Measurements from ENCODE around the gene CNTN4.

CNTN4 gene

DNA sequence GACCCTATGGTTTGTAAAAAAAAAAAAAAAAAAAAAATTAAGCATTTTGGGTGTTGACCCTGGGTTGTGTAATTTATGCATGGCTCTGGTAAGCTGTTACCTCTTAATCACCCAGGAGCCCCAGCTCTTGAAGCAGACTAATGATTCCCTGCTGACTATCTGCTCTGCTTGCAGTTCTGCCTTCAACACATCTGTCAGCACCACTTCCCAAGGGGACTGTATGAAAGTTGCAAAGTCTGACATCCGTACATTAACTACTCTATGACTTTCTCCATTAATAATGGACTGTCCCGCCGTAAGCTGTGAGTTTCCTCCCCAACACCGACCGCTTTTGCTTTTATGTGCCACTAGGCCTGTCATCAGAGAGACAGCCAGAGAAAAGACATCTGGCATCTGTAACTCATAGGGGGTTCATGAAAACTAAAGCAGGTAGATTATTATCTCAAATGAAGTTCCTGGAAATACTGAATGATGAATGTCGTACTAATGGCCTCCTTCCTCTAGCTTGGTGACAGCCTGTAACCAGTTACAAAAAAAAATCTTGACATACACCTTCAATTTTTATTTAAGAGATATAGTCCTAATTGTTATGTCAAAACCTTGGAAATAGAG lies 740.0 kb downstream of the CNTN4 start:
- ChIA-PET CTCF (no interaction called here), POLR2A (no interaction called here)
- TF ChIP-seq LEF1 (IDR thresholded peaks at IDR 0.05; ENCODE audit: borderline replicate concordance): no peak
- no peak for TF ChIP-seq FOXK2 (IDR thresholded peaks at IDR 0.05)
- TF ChIP-seq, protein P1, sequence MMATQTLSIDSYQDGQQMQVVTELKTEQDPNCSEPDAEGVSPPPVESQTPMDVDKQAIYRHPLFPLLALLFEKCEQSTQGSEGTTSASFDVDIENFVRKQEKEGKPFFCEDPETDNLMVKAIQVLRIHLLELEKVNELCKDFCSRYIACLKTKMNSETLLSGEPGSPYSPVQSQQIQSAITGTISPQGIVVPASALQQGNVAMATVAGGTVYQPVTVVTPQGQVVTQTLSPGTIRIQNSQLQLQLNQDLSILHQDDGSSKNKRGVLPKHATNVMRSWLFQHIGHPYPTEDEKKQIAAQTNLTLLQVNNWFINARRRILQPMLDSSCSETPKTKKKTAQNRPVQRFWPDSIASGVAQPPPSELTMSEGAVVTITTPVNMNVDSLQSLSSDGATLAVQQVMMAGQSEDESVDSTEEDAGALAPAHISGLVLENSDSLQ (IDR thresholded peaks at IDR 0.05): no peak
- no peak for TF ChIP-seq CTBP1 (IDR thresholded peaks at IDR 0.05; ENCODE audit: borderline replicate concordance)
- no peak for TF ChIP-seq FOXA1 (IDR thresholded peaks at IDR 0.05)
- DNase-seq (ENCODE audit: extremely low spot score): no peak

DNA sequence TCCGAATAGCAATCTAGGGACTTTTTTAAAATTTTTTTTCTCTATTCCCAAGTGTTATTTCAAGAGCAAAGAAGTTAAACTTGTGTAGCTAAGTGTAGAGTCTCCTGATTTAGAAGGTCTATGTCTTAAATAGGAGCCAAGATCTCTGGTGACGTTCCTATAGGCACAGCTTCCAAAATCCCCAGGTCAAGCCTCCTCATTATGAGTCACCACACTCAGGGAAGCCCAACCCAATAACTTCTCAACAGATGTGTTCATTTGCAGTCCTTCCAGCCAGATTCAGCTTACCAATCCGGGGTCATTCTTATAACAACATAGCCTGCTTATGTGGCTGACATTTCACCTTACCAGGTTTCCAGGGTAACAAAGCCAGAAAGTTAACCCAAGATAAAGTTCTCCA lies 741.2 kb downstream of the CNTN4 start:
- ChIA-PET POLR2A (no interaction called here), CTCF (no interaction called here)
- TF ChIP-seq L3MBTL2 (conservative IDR thresholded peaks at IDR 0.05) (no peak), BHLHE40 (IDR thresholded peaks at IDR 0.05; ENCODE audit: borderline replicate concordance) (no peak)
- DNase-seq (ENCODE audit: extremely low spot score): no peak

DNA sequence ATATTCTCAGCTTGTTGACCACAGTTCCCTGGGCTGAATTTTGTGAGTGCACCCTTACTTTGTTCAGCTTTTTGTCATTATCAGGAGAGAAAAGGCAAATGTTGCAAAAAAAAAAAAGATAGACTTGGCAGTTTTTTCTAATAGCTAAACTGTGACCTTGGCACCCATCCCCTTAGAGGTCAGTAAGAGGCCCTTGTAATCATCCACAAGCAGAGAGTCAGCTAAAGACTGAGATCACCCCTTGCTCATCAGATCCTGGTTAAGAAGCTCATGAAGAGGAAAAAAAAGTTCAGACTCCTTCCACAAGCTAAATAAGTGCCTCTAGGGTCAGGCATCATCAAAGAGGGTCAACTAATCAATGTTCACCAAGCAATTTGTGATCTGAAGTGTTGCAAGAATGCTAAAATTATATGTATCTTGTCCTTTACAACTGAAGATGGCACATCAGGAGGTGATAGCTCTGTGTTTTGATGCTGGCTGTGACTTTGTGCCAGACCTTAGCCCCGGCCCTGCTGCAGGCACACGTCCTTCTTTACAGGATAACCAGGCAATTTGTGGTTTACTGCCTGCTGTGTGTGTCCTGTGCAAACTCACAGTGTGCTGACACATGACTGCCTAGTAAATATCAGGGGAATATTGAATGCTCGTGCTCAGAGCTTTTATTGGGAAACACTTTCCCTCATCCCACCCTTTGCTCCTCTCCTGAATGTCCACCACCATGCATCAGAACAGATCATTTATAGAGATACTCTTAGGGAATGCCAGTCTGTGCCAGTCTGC lies 748.6 kb downstream of the CNTN4 start:
- DNase-seq (ENCODE audit: extremely low spot score): no peak
- CTCF ChIA-PET: no interaction called here
- POLR2A ChIA-PET: no interaction called here
- no peak for TF ChIP-seq CTBP1 (IDR thresholded peaks at IDR 0.05; ENCODE audit: borderline replicate concordance)
- no peak for TF ChIP-seq ELF4 (IDR thresholded peaks at IDR 0.05)
- TF ChIP-seq ARNT (IDR thresholded peaks at IDR 0.05): no peak
- TF ChIP-seq L3MBTL2 (conservative IDR thresholded peaks at IDR 0.05): no peak

DNA sequence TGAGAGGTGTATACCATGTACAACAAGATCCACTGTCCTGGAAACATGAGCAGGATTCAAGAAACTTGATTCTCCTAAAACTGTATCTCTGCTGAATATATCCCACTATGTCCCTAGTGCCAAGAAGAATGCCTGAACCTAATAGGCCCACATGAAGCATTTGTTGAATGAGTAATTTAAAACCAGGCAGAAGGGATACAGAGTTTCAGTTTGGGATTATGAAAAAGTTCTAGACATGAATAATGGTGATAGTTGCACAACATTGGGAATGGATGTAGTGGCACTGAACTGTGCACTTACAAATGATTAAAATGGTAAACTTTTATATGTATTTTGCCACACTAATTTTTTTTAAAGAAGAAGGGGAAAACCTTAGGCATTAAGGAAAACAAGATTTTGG lies 750.4 kb downstream of the CNTN4 start:
- TF ChIP-seq NFRKB (IDR thresholded peaks at IDR 0.05) (no peak), FOXA1 (IDR thresholded peaks at IDR 0.05) (no peak), HDGF (IDR thresholded peaks at IDR 0.05; ENCODE audit: borderline replicate concordance) (no peak), LEF1 (IDR thresholded peaks at IDR 0.05; ENCODE audit: borderline replicate concordance) (no peak), ARNT (IDR thresholded peaks at IDR 0.05) (no peak), FOXK2 (IDR thresholded peaks at IDR 0.05) (no peak), BHLHE40 (IDR thresholded peaks at IDR 0.05; ENCODE audit: borderline replicate concordance) (no peak), TARDBP (IDR thresholded peaks at IDR 0.05) (no peak), L3MBTL2 (conservative IDR thresholded peaks at IDR 0.05) (no peak), CTBP1 (IDR thresholded peaks at IDR 0.05; ENCODE audit: borderline replicate concordance) (no peak), ELF4 (IDR thresholded peaks at IDR 0.05) (no peak), SUZ12 (IDR thresholded peaks at IDR 0.05) (no peak), ZNF384 (IDR thresholded peaks at IDR 0.05) (no peak)
- TF ChIP-seq, protein P1 (IDR thresholded peaks at IDR 0.05): no peak
- CTCF ChIA-PET: no interaction called here
- no peak for DNase-seq (ENCODE audit: extremely low spot score)
- POLR2A ChIA-PET: no interaction called here

DNA sequence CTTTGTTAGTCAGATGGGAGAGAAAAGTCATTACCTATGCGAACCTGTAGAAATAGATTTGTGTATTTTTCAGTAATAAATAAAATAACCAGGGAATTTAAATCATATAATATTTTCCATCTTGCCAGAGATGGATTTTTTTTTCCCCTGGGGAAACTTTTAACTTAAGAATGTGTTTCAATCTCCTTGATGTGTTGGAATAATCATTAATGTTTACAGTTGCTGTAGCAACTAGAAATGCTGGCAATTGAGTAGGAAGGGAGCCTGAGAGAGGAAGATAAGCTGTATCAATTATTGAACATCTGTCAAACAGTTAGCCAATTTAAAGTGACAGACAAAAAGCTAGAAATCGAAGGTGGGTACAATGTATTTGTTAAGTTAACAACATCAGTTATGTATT lies 752.0 kb downstream of the CNTN4 start:
- ChIA-PET CTCF (no interaction called here), POLR2A (no interaction called here)
- DNase-seq (ENCODE audit: extremely low spot score): no peak
- TF ChIP-seq HDGF (IDR thresholded peaks at IDR 0.05; ENCODE audit: borderline replicate concordance): no peak
- TF ChIP-seq TARDBP (IDR thresholded peaks at IDR 0.05): no peak

DNA sequence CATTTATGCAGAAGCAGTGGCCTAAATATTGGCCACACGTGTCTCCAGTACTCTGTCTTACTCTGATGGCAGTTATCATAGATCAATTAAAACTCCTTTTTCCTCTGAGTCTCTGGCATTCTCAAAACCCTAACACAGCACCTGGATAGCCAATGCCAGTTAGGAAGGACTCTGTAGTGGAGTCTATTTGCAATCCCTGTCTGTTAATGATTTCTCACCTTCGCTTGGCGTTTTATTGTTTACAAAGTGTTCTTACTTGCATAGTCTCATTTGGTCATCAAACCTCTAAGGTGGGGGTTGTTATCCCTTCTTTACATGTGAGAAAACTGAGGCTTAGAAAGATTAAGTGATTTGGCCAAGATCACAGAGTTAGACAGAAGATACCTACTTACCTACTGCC lies 752.7 kb downstream of the CNTN4 start:
- TF ChIP-seq NFRKB (IDR thresholded peaks at IDR 0.05) (no peak), LEF1 (IDR thresholded peaks at IDR 0.05; ENCODE audit: borderline replicate concordance) (no peak), CTBP1 (IDR thresholded peaks at IDR 0.05; ENCODE audit: borderline replicate concordance) (no peak), BHLHE40 (IDR thresholded peaks at IDR 0.05; ENCODE audit: borderline replicate concordance) (no peak), L3MBTL2 (conservative IDR thresholded peaks at IDR 0.05) (no peak), FOXM1 (IDR thresholded peaks at IDR 0.05; ENCODE audit: borderline replicate concordance) (no peak), FOXA1 (IDR thresholded peaks at IDR 0.05) (no peak), ELF4 (IDR thresholded peaks at IDR 0.05) (no peak), HDGF (IDR thresholded peaks at IDR 0.05; ENCODE audit: borderline replicate concordance) (no peak), ARNT (IDR thresholded peaks at IDR 0.05) (no peak)
- ChIA-PET POLR2A (no interaction called here), CTCF (no interaction called here)
- DNase-seq (ENCODE audit: extremely low spot score): no peak

DNA sequence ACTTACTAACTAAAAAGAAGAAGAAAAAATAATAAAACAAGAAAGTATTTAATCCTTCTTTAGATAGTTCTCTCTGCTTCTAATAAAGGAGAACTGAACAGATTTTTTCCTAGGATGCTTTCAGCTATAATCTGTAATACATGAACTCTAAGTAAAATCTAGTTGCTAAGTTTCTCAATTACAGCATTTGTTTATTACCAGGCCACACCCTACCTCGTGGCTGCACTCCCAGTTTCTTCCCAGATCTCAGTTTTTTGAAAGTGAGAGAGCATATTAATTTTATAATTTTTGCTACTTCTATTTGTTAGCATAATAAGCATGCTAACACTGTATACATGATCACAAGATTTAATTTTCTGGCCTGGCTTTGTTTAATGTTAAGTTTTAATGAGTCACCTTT lies 753.2 kb downstream of the CNTN4 start:
- CTCF ChIA-PET: no interaction called here

More for the DNA sequence above, 753.2 kb downstream of the CNTN4 start:
- TF ChIP-seq L3MBTL2 (conservative IDR thresholded peaks at IDR 0.05) (no peak), SP1 (IDR thresholded peaks at IDR 0.05) (no peak), NFRKB (IDR thresholded peaks at IDR 0.05) (no peak), ELF4 (IDR thresholded peaks at IDR 0.05) (no peak), FOXK2 (IDR thresholded peaks at IDR 0.05) (no peak)
- TF ChIP-seq, protein P1 (IDR thresholded peaks at IDR 0.05): no peak
- POLR2A ChIA-PET: no interaction called here
- DNase-seq (ENCODE audit: extremely low spot score): no peak

All from HEK293T (cell line).